C4-2B (cell line): ENCODE data around the gene DEFB108B.
A peak's percentile ranks its signal among the peaks of the same experiment; 100 is the strongest.

Experiments used
- CTCF ChIP-seq: fragments of 450-650 bp; conservative IDR thresholded peaks from 2 replicates; pipeline ENCODE4 v1.5.1; 2017; ENCODE audit warnings: mild to moderate bottlenecking
- ZFX ChIP-seq: fragments of 450-650 bp; IDR thresholded peaks from 2 replicates; pipeline ENCODE4 v1.6.1; 2017

- TF ChIP-seq CTCF (peak; percentile 85), ZFX (peak; percentile 35; the same call in 1 of the 2 replicates)
These were observed 19.3 kb upstream of the DEFB108B start for GRCh38 chr11:71813481-71814355.
